Caco-2 (cell line): Measurements from ENCODE around the gene MN1. TPM values are rescaled to one million over a fixed set of nuclear protein-coding genes. Genes with fewer than 3 reads are reported as not detected.

Experiments used
- BruUV-seq: library from RNA; stranded (reverse); fragments of 400-500 nt; replicated peaks from 2 replicates; lab custom pipeline; 2021; lab: Mats Ljungman, UMichigan
- CTCF ChIA-PET: fragments of 300-600 bp; sonication (Branson Sonifier 250); formaldehyde crosslinking; loops from one replicate; lab custom pipeline; 2022; ENCODE audit warnings: antibody characterized with exemption; lab: Charles Lee
- POLR2A ChIA-PET: fragments of 300-600 bp; sonication (Branson Sonifier 250); formaldehyde crosslinking; loops from one replicate; lab custom pipeline; 2022; ENCODE audit warnings: antibody characterized with exemption; lab: Charles Lee
- DNase-seq, 2 experiments: peaks; one replicate each; pipeline versions ENCODE4 v3.0.0 to v3.0.0-alpha.2; 2020 to 2022
- H3K27me3 ChIP-seq: replicated peaks from 2 replicates; pipeline ENCODE4 v1.6.0; 2011; ENCODE audit warnings: low read length; ENCODE audit not compliant: control insufficient read depth, insufficient read depth
- H3K36me3 ChIP-seq: 2 replicates; pipeline ENCODE4 v1.5.1; 2011; ENCODE audit warnings: low read length; ENCODE audit not compliant: control insufficient read depth, insufficient read depth
- H3K4me1 ChIP-seq: fragments of 250-450 bp; sonication (Bioruptor Pico); 2 replicates; pipeline ENCODE4 v1.5.1; 2020; ENCODE audit warnings: mild to moderate bottlenecking
- H3K4me3 ChIP-seq: 2 replicates; pipeline ENCODE4 v1.5.1; 2011; ENCODE audit warnings: low read depth, mild to moderate bottlenecking, control low read depth, low read length
- H3K9me3 ChIP-seq: fragments of 250-450 bp; sonication (Bioruptor Pico); 2 replicates; pipeline ENCODE4 v1.5.1; 2020; ENCODE audit warnings: mild to moderate bottlenecking, moderate library complexity
- H3K27ac Mint-ChIP-seq: one replicate; pipeline ENCODE4 v1.8.0; 2022; ENCODE audit warnings: mixed read lengths; ENCODE audit not compliant: unreplicated experiment
- H3K27me3 Mint-ChIP-seq: one replicate; pipeline ENCODE4 v1.8.0; 2022; ENCODE audit warnings: mixed read lengths; ENCODE audit not compliant: insufficient read depth, unreplicated experiment
- H3K36me3 Mint-ChIP-seq: one replicate; pipeline ENCODE4 v1.8.0; 2022; ENCODE audit warnings: mild to moderate bottlenecking, mixed read lengths; ENCODE audit not compliant: insufficient read depth, unreplicated experiment
- H3K4me1 Mint-ChIP-seq: one replicate; pipeline ENCODE4 v1.8.0; 2022; ENCODE audit warnings: low read depth, mixed read lengths; ENCODE audit not compliant: unreplicated experiment
- H3K4me3 Mint-ChIP-seq: one replicate; pipeline ENCODE4 v1.8.0; 2022; ENCODE audit warnings: mild to moderate bottlenecking, moderate library complexity, mixed read lengths; ENCODE audit not compliant: unreplicated experiment
- H3K9me3 Mint-ChIP-seq: one replicate; pipeline ENCODE4 v1.8.0; 2022; ENCODE audit warnings: mixed read lengths; ENCODE audit not compliant: unreplicated experiment
- CTCF ChIP-seq, 2 experiments: fragments of 200-600 bp in 1 of 2; IDR thresholded peaks; 1 replicate in 1 of 2; 2 replicates in 1 of 2; pipeline versions ENCODE4 v1.5.1 to v1.8.0; 2011 to 2022; ENCODE audit warnings: antibody characterized with exemption in 1 of 2, control low read depth in 1 of 2, inconsistent platforms in 1 of 2, low read depth in 1 of 2, low read length in 1 of 2, mild to moderate bottlenecking in 1 of 2, moderate library complexity in 1 of 2; ENCODE audit not compliant: insufficient read depth in 1 of 2, severe bottlenecking in 1 of 2, unreplicated experiment in 1 of 2
- intact Hi-C: fragments of 100-400 bp; cut with micrococcal nuclease; formaldehyde crosslinking; loops from one replicate; pipeline ENCODE4 v1.10.0; 2022; ENCODE audit not compliant: unreplicated experiment
- total RNA-seq: library from RNA; stranded (reverse); gene quantifications from 2 replicates; pipeline ENCODE4 v1.2.3, GENCODE V29; 2022

The MN1 gene
- total RNA-seq, 1 experiment from 2014 or later: 0.32 TPM

- ChIA-PET POLR2A (interaction anchor here (1.0 kb wide), 1 partner anchor 49 kb away, joined by 5 read pairs; no protein-coding TSS in a partner anchor), CTCF (no interaction called here)
- Histone ChIP-seq H3K9me3 (no peaks in the 10 kb centered on the region), H3K27me3 (no peaks in the 10 kb centered on the region), H3K4me3 (no peak overlapping the region), H3K4me1 (peaks cover 7% of the 10 kb centered on the region; the same call in 1 of the 2 replicates), H3K36me3 (no peaks in the 10 kb centered on the region)
- Mint-ChIP-seq H3K9me3 (no peaks in the 10 kb centered on the region), H3K27ac (no peak overlapping the region), H3K4me3 (peak overlapping the region; percentile 34), H3K36me3 (no peaks in the 10 kb centered on the region), H3K4me1 (peaks cover 19% of the 10 kb centered on the region), H3K27me3 (no peaks in the 10 kb centered on the region)
- peak; percentile 46 to 77 for DNase-seq
- no peak for TF ChIP-seq CTCF (IDR thresholded peaks at IDR 0.05; ENCODE audit: insufficient read depth in 1 of 2, low read depth in 1 of 2, low read length in 1 of 2, severe bottlenecking in 1 of 2, unreplicated experiment in 1 of 2)
- no TSS peak for BruUV-seq
- intact Hi-C loops: no loop called here
Measured at GRCh38 chr22:27719535-27720227, 81.9 kb downstream of the MN1 start.

GRCh38 chr22:27719036-27719347, 82.6 kb downstream of the MN1 start:
- peaks cover 19% of the 10 kb centered on the region for H3K4me1 Mint-ChIP-seq
- Histone ChIP-seq H3K4me1 (peaks cover 7% of the 10 kb centered on the region; the same call in 1 of the 2 replicates), H3K36me3 (no peaks in the 10 kb centered on the region), H3K27me3 (no peaks in the 10 kb centered on the region), H3K9me3 (no peaks in the 10 kb centered on the region), H3K4me3 (no peak overlapping the region)
- intact Hi-C loops: no loop called here
- ChIA-PET CTCF (no interaction called here), POLR2A (interaction anchor here (1.0 kb wide), 1 partner anchor 48 kb away, joined by 5 read pairs; no protein-coding TSS in a partner anchor)
- H3K4me3 Mint-ChIP-seq: no peak overlapping the region
- H3K36me3 Mint-ChIP-seq: no peaks in the 10 kb centered on the region
- no peaks in the 10 kb centered on the region for H3K9me3 Mint-ChIP-seq
- TF ChIP-seq CTCF (IDR thresholded peaks at IDR 0.05; ENCODE audit: insufficient read depth in 1 of 2, low read depth in 1 of 2, low read length in 1 of 2, severe bottlenecking in 1 of 2, unreplicated experiment in 1 of 2): no peak
- no peak overlapping the region for H3K27ac Mint-ChIP-seq
- DNase-seq: no peak
- H3K27me3 Mint-ChIP-seq: no peaks in the 10 kb centered on the region
- no TSS peak for BruUV-seq

- no peaks in the 10 kb centered on the region for H3K9me3 Mint-ChIP-seq
- peaks cover 19% of the 10 kb centered on the region for H3K4me1 Mint-ChIP-seq
Measured at GRCh38 chr22:27718186-27719035, 83.1 kb downstream of the MN1 start.

More at GRCh38 chr22:27718186-27719035, 83.1 kb downstream of the MN1 start:
- CTCF ChIA-PET: no interaction called here
- POLR2A ChIA-PET: no interaction called here
- Histone ChIP-seq H3K9me3 (no peaks in the 10 kb centered on the region), H3K27me3 (no peaks in the 10 kb centered on the region), H3K4me3 (no peak overlapping the region), H3K36me3 (no peaks in the 10 kb centered on the region), H3K4me1 (peaks cover 7% of the 10 kb centered on the region; the same call in 1 of the 2 replicates)
- peak; percentile 45 to 68 for DNase-seq
- peak overlapping the region; percentile 10 for H3K4me3 Mint-ChIP-seq
- BruUV-seq: no TSS peak
- intact Hi-C loops: no loop called here
- TF ChIP-seq CTCF (IDR thresholded peaks at IDR 0.05; ENCODE audit: insufficient read depth in 1 of 2, low read depth in 1 of 2, low read length in 1 of 2, severe bottlenecking in 1 of 2, unreplicated experiment in 1 of 2): no peak
- H3K27me3 Mint-ChIP-seq: no peaks in the 10 kb centered on the region
- H3K27ac Mint-ChIP-seq: peak overlapping the region; percentile 40
- no peaks in the 10 kb centered on the region for H3K36me3 Mint-ChIP-seq
